Measurements from ENCODE around the gene STK32B. TPM values are rescaled to one million over a fixed set of nuclear protein-coding genes. Genes with fewer than 3 reads are reported as not detected.

The STK32B gene
- total RNA-seq, 1 donor from 2014 or later = not detected

DNA sequence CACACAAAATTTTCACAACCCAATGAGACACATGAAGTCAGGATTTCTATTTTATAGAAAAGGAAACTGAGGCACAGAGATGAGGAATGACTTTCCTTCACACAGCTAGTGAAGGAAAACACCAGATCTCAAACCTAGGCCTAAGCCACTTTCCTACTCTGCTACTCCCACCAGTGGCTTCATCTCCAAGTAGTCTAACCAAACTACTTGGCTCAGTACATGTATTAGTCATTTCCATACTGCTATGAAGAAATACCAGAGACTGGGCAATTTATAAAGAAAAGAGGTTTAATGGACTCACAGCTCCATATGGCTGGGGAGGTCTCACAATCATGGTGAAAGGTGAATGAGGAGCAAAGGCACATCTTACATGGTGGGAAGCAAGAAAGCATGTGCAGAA is 460.5 kb downstream of the STK32B start:
- H3K27me3 Mint-ChIP-seq (ENCODE audit: insufficient read depth) = no peaks in the 10 kb centered on the region
- H3K27ac Mint-ChIP-seq = no peak overlapping the region
- H3K9me3 Mint-ChIP-seq = no peaks in the 10 kb centered on the region
- H3K36me3 Mint-ChIP-seq (ENCODE audit: low read depth) = no peaks in the 10 kb centered on the region
- intact Hi-C loops (cut with micrococcal nuclease) = no loop called here
- no peaks in the 10 kb centered on the region for H3K4me1 Mint-ChIP-seq (ENCODE audit: low read depth)
- DNase-seq (ENCODE audit: low spot score) = no peak
- H3K4me3 Mint-ChIP-seq = no peak overlapping the region

GRCh38 chr4:5515646-5516045 is 464.4 kb downstream of the STK32B start:
- Mint-ChIP-seq H3K4me3 (no peak overlapping the region), H3K27ac (no peak overlapping the region), H3K27me3 (ENCODE audit: insufficient read depth) (no peaks in the 10 kb centered on the region), H3K4me1 (ENCODE audit: low read depth) (no peaks in the 10 kb centered on the region), H3K9me3 (no peaks in the 10 kb centered on the region), H3K36me3 (ENCODE audit: low read depth) (no peaks in the 10 kb centered on the region)
- DNase-seq (ENCODE audit: low spot score) = no peak
- intact Hi-C loops (cut with micrococcal nuclease) = no loop called here

DNA sequence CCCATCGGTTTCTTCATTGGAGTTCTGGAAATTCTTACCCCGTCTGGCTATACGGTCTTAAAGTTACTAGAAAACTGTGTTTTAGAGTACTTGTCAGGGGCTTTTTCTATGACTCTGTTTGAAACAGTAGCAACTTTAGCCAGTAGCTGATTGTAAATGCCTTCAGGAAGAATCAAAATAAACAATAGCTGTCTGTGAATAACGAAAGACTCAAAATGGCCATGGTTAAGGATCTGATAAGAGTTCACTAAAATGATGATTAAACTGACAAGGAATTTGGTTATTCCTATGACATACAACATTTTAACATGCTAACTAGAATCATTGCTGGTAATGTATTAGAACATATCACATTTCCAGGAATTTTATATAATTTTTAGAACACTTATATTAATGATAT is 466.1 kb downstream of the STK32B start:
- no peaks in the 10 kb centered on the region for H3K36me3 Mint-ChIP-seq (ENCODE audit: low read depth)
- no peaks in the 10 kb centered on the region for H3K9me3 Mint-ChIP-seq
- no peak overlapping the region for H3K4me3 Mint-ChIP-seq
- no peaks in the 10 kb centered on the region for H3K27me3 Mint-ChIP-seq (ENCODE audit: insufficient read depth)
- intact Hi-C loops (cut with micrococcal nuclease) = no loop called here
- no peaks in the 10 kb centered on the region for H3K4me1 Mint-ChIP-seq (ENCODE audit: low read depth)
- H3K27ac Mint-ChIP-seq = no peak overlapping the region
- no peak for DNase-seq (ENCODE audit: low spot score)

GRCh38 chr4:5524446-5525299 is 473.4 kb downstream of the STK32B start:
- DNase-seq (ENCODE audit: low spot score) = no peak
- intact Hi-C loops (cut with micrococcal nuclease) = no loop called here
- no peak overlapping the region for H3K4me3 Mint-ChIP-seq
- no peaks in the 10 kb centered on the region for H3K4me1 Mint-ChIP-seq (ENCODE audit: low read depth)
- H3K9me3 Mint-ChIP-seq = no peaks in the 10 kb centered on the region
- no peak overlapping the region for H3K27ac Mint-ChIP-seq
- H3K27me3 Mint-ChIP-seq (ENCODE audit: insufficient read depth) = no peaks in the 10 kb centered on the region
- H3K36me3 Mint-ChIP-seq (ENCODE audit: low read depth) = no peaks in the 10 kb centered on the region

DNA sequence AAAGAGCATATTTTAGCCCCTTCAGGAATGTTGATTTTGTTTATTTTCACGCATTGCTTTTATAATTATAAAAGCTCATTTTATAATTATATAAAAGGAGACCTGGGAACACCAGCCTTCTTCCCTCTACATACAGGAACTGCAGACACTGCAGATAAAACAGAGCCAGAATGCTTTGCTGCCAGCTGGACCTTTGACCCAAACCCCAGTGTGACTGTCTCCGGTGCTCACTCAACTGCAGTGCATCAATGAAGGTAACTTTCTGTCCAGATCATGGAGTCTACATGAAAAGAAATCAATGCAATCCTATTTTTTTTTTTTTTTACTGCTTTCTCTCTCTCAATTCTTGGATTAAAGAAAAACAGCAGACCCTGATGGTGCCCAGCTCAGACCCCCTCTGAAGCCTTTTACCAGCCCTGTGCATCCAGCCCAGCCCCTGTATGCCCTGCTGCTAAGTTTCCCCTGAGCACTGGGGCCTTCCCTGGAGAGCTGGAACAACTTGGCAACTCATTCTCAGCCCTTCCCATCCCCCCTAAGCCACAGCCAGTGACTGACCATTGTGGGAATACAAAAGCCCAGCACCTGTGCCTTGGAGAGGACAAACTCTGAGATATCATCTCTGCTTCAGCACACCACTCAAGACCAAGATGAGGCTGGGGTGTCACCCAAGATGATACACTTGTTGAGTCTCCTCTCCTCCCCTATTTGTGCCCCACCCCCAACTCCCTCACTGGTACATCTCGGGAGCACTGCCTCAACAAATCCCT is 475.0 kb downstream of the STK32B start:
- intact Hi-C loops (cut with micrococcal nuclease) = no loop called here
- Mint-ChIP-seq H3K4me1 (ENCODE audit: low read depth) (no peaks in the 10 kb centered on the region), H3K4me3 (no peak overlapping the region), H3K27ac (no peak overlapping the region), H3K9me3 (no peaks in the 10 kb centered on the region), H3K36me3 (ENCODE audit: low read depth) (no peaks in the 10 kb centered on the region), H3K27me3 (ENCODE audit: insufficient read depth) (no peaks in the 10 kb centered on the region)
- no peak for DNase-seq (ENCODE audit: low spot score)

- no peak overlapping the region for H3K27ac Mint-ChIP-seq
- H3K4me3 Mint-ChIP-seq = no peak overlapping the region
- no peaks in the 10 kb centered on the region for H3K9me3 Mint-ChIP-seq
- intact Hi-C loops (cut with micrococcal nuclease) = no loop called here
- H3K36me3 Mint-ChIP-seq (ENCODE audit: low read depth) = no peaks in the 10 kb centered on the region
- no peak for DNase-seq (ENCODE audit: low spot score)
- no peaks in the 10 kb centered on the region for H3K27me3 Mint-ChIP-seq (ENCODE audit: insufficient read depth)
- H3K4me1 Mint-ChIP-seq (ENCODE audit: low read depth) = no peaks in the 10 kb centered on the region
Observed at GRCh38 chr4:5527211-5527610, 475.9 kb downstream of the STK32B start.

GRCh38 chr4:5528031-5528436 is 476.8 kb downstream of the STK32B start:
- H3K36me3 Mint-ChIP-seq (ENCODE audit: low read depth) = no peaks in the 10 kb centered on the region
- H3K9me3 Mint-ChIP-seq = peaks cover 6% of the 10 kb centered on the region
- intact Hi-C loops (cut with micrococcal nuclease) = no loop called here
- no peaks in the 10 kb centered on the region for H3K4me1 Mint-ChIP-seq (ENCODE audit: low read depth)
- H3K27ac Mint-ChIP-seq = no peak overlapping the region
- no peak overlapping the region for H3K4me3 Mint-ChIP-seq
- no peaks in the 10 kb centered on the region for H3K27me3 Mint-ChIP-seq (ENCODE audit: insufficient read depth)
- DNase-seq (ENCODE audit: low spot score) = no peak

DNA sequence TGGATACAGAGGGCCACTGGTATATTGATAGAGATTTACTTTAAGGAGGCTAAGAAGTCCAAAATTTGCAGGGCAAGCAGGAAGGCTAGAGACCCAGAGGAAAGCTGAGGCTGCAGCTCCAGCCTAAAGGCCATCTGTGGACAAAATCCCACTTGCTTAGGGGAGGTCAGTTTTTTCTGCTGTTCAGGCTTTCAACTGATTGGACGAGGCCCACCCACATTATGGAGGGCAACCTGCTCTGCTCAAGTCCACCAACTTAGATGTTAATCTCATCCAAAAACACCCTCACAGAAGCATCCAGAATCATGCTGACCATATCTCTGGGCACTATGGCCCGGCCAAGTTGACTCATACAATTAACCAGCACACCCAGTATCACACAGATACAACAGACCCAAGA is 480.8 kb downstream of the STK32B start:
- Mint-ChIP-seq H3K9me3 (peaks cover 18% of the 10 kb centered on the region), H3K27me3 (ENCODE audit: insufficient read depth) (no peaks in the 10 kb centered on the region), H3K36me3 (ENCODE audit: low read depth) (no peaks in the 10 kb centered on the region), H3K4me3 (no peak overlapping the region), H3K4me1 (ENCODE audit: low read depth) (no peaks in the 10 kb centered on the region), H3K27ac (no peak overlapping the region)
- no peak for DNase-seq (ENCODE audit: low spot score)
- intact Hi-C loops (cut with micrococcal nuclease) = no loop called here

DNA sequence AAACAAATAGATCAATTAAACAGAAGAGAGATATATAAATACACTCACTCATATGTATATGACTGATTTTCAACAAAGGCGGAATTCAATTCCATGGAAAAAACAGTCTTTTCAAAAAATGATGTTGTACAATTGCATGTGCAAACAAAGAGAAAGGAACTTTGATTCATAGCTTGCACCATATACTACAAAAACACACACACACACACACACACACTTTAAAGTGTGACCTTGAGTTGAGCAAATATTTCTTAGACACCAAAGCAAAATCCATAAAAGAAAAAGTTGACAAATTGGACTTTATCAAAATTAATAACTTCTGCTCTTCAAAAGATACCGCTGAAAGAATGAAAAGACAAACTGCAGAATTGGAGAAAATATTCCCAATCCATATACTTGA is 488.3 kb downstream of the STK32B start:
- H3K27ac Mint-ChIP-seq = no peak overlapping the region
- H3K4me1 Mint-ChIP-seq (ENCODE audit: low read depth) = no peaks in the 10 kb centered on the region
- no peaks in the 10 kb centered on the region for H3K36me3 Mint-ChIP-seq (ENCODE audit: low read depth)
- intact Hi-C loops (cut with micrococcal nuclease) = no loop called here
- no peak overlapping the region for H3K4me3 Mint-ChIP-seq
- no peak for DNase-seq (ENCODE audit: low spot score)
- peaks cover 11% of the 10 kb centered on the region for H3K9me3 Mint-ChIP-seq
- no peaks in the 10 kb centered on the region for H3K27me3 Mint-ChIP-seq (ENCODE audit: insufficient read depth)

DNA sequence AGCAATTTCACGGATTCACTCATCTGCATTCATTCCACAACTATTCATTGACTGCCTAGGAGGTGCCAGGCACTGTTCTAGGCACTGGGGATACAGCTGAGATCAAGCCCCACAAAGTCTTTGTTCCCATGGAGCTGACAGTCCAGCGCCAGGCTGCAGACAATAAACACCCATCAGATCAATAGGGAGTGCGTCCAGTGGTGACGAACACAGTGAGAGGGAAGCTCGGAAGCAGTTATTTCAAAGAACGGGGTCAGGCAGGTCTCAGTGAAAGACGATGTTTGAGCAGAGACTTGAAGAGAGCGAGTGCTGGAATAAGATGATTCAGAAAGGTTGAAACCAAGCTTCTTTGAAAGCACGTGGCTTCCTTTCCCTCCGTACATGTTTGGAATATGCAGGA is 489.9 kb downstream of the STK32B start:
- intact Hi-C loops (cut with micrococcal nuclease) = no loop called here
- no peaks in the 10 kb centered on the region for H3K4me1 Mint-ChIP-seq (ENCODE audit: low read depth)
- H3K4me3 Mint-ChIP-seq = no peak overlapping the region
- H3K27me3 Mint-ChIP-seq (ENCODE audit: insufficient read depth) = no peaks in the 10 kb centered on the region
- peaks cover 7% of the 10 kb centered on the region for H3K9me3 Mint-ChIP-seq
- DNase-seq (ENCODE audit: low spot score) = no peak
- no peaks in the 10 kb centered on the region for H3K36me3 Mint-ChIP-seq (ENCODE audit: low read depth)
- H3K27ac Mint-ChIP-seq = no peak overlapping the region

- Mint-ChIP-seq H3K27me3 (ENCODE audit: insufficient read depth) (no peaks in the 10 kb centered on the region), H3K4me3 (no peak overlapping the region), H3K27ac (no peak overlapping the region), H3K36me3 (ENCODE audit: low read depth) (no peaks in the 10 kb centered on the region), H3K9me3 (peaks cover 7% of the 10 kb centered on the region), H3K4me1 (ENCODE audit: low read depth) (no peaks in the 10 kb centered on the region)
- intact Hi-C loops (cut with micrococcal nuclease) = no loop called here
- no peak for DNase-seq (ENCODE audit: low spot score)
Observed at GRCh38 chr4:5543681-5544080, 492.4 kb downstream of the STK32B start.

GRCh38 chr4:5544762-5545161 is 493.5 kb downstream of the STK32B start:
- Mint-ChIP-seq H3K36me3 (ENCODE audit: low read depth) (no peaks in the 10 kb centered on the region), H3K4me3 (no peak overlapping the region), H3K27me3 (ENCODE audit: insufficient read depth) (no peaks in the 10 kb centered on the region)

DNA sequence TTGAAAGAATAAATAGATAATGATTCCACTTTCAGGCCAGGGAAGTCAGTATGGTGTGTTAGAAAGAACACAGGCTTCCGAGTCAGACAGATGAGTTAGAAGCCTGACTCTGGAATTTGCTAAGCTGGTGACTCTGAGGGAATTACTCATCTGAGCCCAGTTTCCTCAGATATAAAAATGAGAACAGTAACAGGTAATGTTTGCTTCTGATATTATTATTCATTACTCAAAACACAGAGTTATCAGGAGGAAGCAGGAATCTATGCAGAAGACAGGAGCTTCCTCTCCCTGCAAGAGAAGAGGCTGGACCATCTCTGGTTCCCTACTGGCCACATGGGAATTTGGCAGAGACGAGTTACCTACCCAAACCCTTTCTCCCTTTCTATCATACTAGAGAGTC is 494.0 kb downstream of the STK32B start:
- intact Hi-C loops (cut with micrococcal nuclease) = no loop called here
- H3K9me3 Mint-ChIP-seq = peaks cover 13% of the 10 kb centered on the region
- no peak overlapping the region for H3K27ac Mint-ChIP-seq
- H3K4me3 Mint-ChIP-seq = no peak overlapping the region
- no peaks in the 10 kb centered on the region for H3K36me3 Mint-ChIP-seq (ENCODE audit: low read depth)
- H3K4me1 Mint-ChIP-seq (ENCODE audit: low read depth) = no peaks in the 10 kb centered on the region
- no peak for DNase-seq (ENCODE audit: low spot score)
- H3K27me3 Mint-ChIP-seq (ENCODE audit: insufficient read depth) = no peaks in the 10 kb centered on the region

More at GRCh38 chr4:5544762-5545161, 493.5 kb downstream of the STK32B start:
- H3K9me3 Mint-ChIP-seq = peaks cover 8% of the 10 kb centered on the region
- no peak overlapping the region for H3K27ac Mint-ChIP-seq
- DNase-seq (ENCODE audit: low spot score) = no peak
- intact Hi-C loops (cut with micrococcal nuclease) = no loop called here
- no peaks in the 10 kb centered on the region for H3K4me1 Mint-ChIP-seq (ENCODE audit: low read depth)
